SK-MEL-5 (cell line): ENCODE measurements around the gene GPC4. TPM values are rescaled to one million over a fixed set of nuclear protein-coding genes. Genes with fewer than 3 reads are reported as not detected.

Experiments used
- DNase-seq: peaks from one replicate; pipeline ENCODE4 v3.0.0-alpha.2; 2016; ENCODE audit warnings: low read depth, low spot score
- in situ Hi-C: cut with HindIII; loops from 2 replicates; pipeline ENCODE4 v1.10.0; 2016; ENCODE audit warnings: low sequenced_read_pairs, high pct_unique_total_duplicates, low pct_unique_long_range_greater_than_20kb
- total RNA-seq: library from RNA; depleted of rRNA; stranded (reverse); fragments of >200 nt; shearing (Covaris generic); gene quantifications from 2 replicates; pipeline ENCODE4 v1.2.3, GENCODE V29; 2014

GPC4 gene
- total RNA-seq, 1 experiment from 2014 or later, result 3.6 TPM

- in situ Hi-C loops, result no loop called here
- DNase-seq, result no peak
Measured at GRCh38 chrX:133380711-133381619, 34.3 kb downstream of the GPC4 start.

- in situ Hi-C loops, result no loop called here
- DNase-seq, result no peak
Measured at GRCh38 chrX:133376422-133376821, 38.9 kb downstream of the GPC4 start.

GRCh38 chrX:133375615-133376340, 39.5 kb downstream of the GPC4 start:
- in situ Hi-C loops, result no loop called here
- no peak for DNase-seq

DNA sequence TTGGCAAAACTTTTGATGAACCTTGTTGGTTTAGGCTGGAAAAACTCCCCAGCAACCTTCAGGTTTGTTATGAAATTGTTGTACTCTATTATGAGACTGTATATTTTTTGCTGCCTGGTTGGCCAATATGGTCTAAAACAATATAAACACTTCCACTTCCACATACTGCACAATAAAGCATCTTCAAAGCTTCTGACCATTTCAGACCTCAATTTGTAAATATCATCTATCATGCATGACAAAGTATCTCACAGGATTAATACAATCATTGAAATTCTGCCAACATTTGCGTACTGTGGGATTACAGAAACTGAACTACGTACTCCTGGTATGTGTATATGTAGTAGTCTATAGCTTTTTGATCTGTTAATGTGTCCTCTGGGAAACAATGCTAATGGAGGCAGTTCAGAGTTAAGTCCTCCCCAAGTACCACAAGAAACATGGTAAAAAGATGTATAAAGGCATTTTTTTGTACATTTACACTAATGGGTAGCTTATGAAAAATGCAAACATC, 40.4 kb downstream of the GPC4 start:
- in situ Hi-C loops, result no loop called here
- no peak for DNase-seq

GRCh38 chrX:133373386-133374079, 41.8 kb downstream of the GPC4 start:
- DNase-seq, result no peak
- in situ Hi-C loops, result no loop called here

GRCh38 chrX:133370696-133371275, 44.5 kb downstream of the GPC4 start:
- in situ Hi-C loops, result no loop called here
- no peak for DNase-seq

DNA sequence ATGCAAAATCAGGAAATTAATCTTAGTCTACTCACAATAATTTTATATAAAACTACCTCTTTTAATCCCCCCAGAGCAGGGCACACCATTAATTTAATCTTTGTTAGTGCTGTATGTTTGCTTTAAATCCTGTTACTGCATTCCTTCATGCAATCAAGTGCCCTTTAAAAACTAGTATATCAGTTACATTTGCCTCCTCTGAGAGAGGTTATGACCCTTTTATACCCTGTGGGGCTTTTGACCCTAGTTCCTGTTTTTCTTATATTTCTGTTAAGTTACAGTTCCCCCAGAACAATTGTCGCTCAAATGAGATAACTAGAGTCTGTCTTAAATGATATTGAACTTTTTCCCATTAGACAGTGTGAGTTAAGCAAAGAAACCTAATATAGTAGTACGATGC, 46.2 kb downstream of the GPC4 start:
- no peak for DNase-seq
- in situ Hi-C loops, result no loop called here

DNA sequence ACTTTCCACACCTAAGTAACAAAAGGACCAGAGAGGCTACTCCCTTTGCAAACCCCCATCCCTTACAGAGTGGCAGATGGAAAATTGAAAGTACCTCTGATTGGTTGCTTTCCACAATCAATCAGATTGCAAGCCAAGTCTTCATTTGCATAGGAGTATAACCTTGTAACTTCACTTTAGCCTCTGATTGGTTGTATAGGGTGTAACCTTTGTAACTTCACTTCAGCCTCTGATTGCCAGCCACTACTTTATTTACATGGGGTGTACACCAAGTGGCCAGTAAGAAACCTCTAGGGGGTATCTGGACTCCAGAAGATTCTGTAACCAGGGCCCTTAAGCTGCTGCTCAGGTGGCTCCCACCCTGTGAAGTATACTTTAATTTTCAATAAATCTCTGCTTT, 48.6 kb downstream of the GPC4 start:
- no peak for DNase-seq

DNA sequence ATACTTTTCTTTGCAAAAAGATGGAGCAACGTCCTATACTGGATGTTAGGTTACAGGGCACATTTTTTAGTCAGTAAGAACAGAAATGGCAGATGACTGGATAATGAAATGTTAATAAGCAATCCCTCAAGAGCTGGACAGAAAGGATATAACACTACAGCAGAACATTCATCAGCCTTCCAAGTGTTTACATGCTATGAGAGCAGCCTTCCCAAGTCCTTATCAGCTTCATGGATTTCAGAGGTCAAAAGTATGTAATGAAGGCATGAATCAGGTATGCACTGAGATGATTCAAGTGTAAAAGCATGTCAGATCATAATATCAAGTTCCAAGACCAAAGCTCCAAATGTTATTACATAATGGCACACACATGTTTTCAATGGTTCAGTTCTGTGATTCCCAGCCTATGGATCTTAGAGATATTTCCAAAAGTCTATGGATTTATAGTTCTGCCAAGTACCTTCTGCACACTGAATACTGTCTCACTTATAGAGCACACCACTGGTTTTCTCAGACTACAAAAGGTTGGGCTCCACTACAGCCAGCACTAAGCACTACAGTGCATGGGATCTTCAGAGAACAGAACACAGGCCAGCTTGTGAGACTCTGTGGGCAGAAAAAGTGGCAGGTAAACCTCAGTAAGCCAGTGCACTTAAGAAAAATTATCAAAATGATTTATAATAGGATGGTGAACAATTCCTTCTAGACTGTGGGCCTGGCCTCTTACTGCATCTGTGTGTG, 49.2 kb downstream of the GPC4 start:
- in situ Hi-C loops, result no loop called here

More for the DNA sequence above, 48.6 kb downstream of the GPC4 start:
- in situ Hi-C loops, result no loop called here

GRCh38 chrX:133364865-133365264, 50.4 kb downstream of the GPC4 start:
- DNase-seq, result no peak
- in situ Hi-C loops, result no loop called here

More for the DNA sequence above, 49.2 kb downstream of the GPC4 start:
- no peak for DNase-seq

DNA sequence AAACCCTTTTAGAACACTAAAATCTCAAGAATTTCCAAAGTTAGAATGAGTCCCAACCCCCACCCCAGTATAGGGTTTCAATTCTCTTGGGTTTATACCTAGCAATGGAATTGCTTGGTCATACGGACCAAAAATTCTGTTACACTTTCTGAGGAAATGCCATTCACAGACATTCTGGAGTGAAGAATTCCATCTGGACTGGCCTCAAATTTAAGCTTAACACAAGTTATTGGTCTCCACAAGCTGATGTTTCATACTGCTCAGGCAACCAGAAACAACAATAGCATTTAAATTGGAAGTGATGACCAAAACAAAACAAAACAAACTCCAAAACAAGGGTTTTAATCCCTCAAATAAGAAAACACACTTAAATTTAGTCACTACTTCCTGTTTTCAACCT, 51.1 kb downstream of the GPC4 start:
- no peak for DNase-seq
- in situ Hi-C loops, result no loop called here

- in situ Hi-C loops, result no loop called here
- peak; percentile 90 for DNase-seq
Measured at GRCh38 chrX:133362538-133362937, 52.8 kb downstream of the GPC4 start.

DNA sequence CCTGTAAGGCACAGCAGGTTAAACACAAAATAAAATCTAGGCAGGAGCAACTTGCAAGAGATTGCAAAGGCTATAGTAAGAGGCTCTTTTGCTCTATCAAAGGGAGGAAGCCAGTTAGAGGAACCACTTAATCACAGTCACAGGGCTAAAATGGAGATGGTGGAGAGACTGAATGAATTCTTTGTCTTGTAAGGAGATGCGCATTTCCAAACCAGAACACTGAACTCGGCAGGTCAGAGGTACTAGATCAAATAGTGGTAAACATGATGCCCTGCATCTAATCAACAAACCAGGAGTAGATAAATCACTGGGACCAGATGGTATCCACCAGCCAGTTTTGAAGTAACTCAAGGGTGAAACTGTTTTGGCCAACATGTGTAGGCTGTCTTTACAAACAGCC, 55.8 kb downstream of the GPC4 start:
- in situ Hi-C loops, result no loop called here
- peak; percentile 64 for DNase-seq

- in situ Hi-C loops, result no loop called here
- DNase-seq, result no peak
Measured at GRCh38 chrX:133353233-133353632, 62.1 kb downstream of the GPC4 start.

DNA sequence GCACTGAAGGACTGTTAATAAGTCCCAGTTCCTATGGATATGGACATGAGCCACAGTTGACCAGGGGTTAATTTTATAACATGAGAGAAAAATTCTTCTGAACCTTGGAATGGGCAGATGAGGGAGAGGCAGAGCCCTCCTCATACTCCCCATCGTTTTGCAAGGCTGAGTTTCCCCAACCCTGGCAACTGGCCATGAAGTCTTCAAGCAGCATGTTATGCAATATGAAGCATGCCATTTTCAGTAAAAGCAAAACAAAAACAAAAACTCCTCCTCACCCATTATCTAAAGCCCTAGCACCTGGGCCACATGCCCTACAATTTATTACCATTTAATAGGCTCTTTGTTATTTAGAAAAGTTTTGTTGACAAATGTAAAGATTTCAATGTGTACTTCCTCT, 64.5 kb downstream of the GPC4 start:
- no peak for DNase-seq
- in situ Hi-C loops, result no loop called here

GRCh38 chrX:133346026-133346425, 69.3 kb downstream of the GPC4 start:
- in situ Hi-C loops, result no loop called here
- DNase-seq, result no peak

DNA sequence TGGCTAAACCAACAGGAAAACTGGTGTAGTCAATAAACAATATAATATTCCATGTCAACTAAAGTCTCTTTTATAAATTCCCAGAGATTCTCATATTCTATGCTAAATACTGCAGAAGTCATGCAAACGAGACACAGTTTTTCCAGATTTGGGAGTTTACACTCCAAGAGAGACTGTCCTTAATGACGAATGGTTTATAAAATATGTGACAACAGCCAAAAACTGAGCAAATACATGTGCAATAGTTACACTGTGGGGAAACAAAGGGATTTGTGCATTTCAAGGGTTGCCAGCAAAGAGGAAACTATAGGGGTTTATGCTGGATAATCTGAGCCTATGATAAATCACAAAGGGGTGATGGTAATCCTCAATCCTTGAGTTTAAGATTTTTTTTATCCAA, 75.7 kb downstream of the GPC4 start:
- in situ Hi-C loops, result no loop called here
- no peak for DNase-seq
